AG09319 (cell line): Measurements from ENCODE around the gene TAS2R40.

ENCODE experiments used
- DNase-seq: peaks from one replicate; pipeline ENCODE4 v3.0.0-alpha.2; 2010; ENCODE audit warnings: low read depth; ENCODE audit errors: extremely low read depth
- CTCF ChIP-seq: IDR thresholded peaks from 2 replicates; pipeline ENCODE4 v1.5.1; 2011; ENCODE audit warnings: low read depth, mild to moderate bottlenecking, inconsistent platforms, low read length, moderate library complexity

TAS2R40 gene

GRCh38 chr7:143225047-143225446, 3.2 kb downstream of the TAS2R40 start:
- TF ChIP-seq CTCF = no peak
- DNase-seq = no peak

GRCh38 chr7:143227806-143228205, 6.0 kb downstream of the TAS2R40 start:
- no peak for TF ChIP-seq CTCF
- DNase-seq = no peak

GRCh38 chr7:143229054-143229790, 7.4 kb downstream of the TAS2R40 start:
- no peak for DNase-seq

GRCh38 chr7:143230602-143231457, 9.0 kb downstream of the TAS2R40 start:
- DNase-seq = no peak
- no peak for TF ChIP-seq CTCF

More at GRCh38 chr7:143229054-143229790, 7.4 kb downstream of the TAS2R40 start:
- TF ChIP-seq CTCF = no peak

GRCh38 chr7:143233816-143234532, 12.1 kb downstream of the TAS2R40 start:
- no peak for DNase-seq
- no peak for TF ChIP-seq CTCF

GRCh38 chr7:143234533-143234875, 12.7 kb downstream of the TAS2R40 start:
- TF ChIP-seq CTCF = no peak
- DNase-seq = no peak
